ENCODE results near the gene ERO1A.

DNA sequence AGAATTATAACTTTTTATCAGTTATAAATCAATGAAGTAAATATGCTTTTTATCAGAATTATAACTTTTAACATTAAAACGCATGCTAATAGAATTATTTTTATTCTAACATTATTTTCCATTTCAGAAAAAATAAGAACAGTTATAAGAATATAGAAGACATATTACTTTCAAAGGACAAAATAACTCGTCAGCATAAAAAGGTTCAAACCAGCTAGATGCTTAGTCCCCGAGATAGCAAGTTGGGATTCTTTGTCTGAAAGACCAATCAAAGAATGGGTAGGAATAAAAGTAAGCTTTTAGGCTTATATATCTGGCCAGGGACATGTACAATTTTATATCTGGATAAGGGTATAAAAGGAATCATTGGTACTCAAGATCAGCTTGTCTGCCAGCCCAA lies 76.8 kb downstream of the ERO1A start:
- TF ChIP-seq TAF1 (IDR thresholded peaks at IDR 0.05; ENCODE audit: low read depth), result no peak
- no peak for TF ChIP-seq SMC3 (conservative IDR thresholded peaks at IDR 0.05; ENCODE audit: poor library complexity)
- no peak for TF ChIP-seq EZH2 (IDR thresholded peaks at IDR 0.05; ENCODE audit: borderline replicate concordance, insufficient read depth, low read length, poor library complexity, severe bottlenecking)

All from neural cell (in vitro differentiated cells).